Chondrocyte (in vitro differentiated cells): Measurements from ENCODE around the gene NT5E. TPM values are rescaled to one million over a fixed set of nuclear protein-coding genes. Genes with fewer than 3 reads are reported as not detected.
A peak's percentile ranks its signal among the peaks of the same experiment; 100 is the strongest.

Experiments used
- DNase-seq: peaks from one replicate; pipeline ENCODE4 v3.0.0; 2021; ENCODE audit warnings: mixed read lengths, low spot score
- H3K27ac Mint-ChIP-seq: one replicate; pipeline ENCODE4 v1.8.0; 2021; ENCODE audit warnings: mild to moderate bottlenecking, moderate library complexity, mixed read lengths; ENCODE audit not compliant: unreplicated experiment
- H3K27me3 Mint-ChIP-seq: 2 replicates; pipeline ENCODE4 v1.8.0; 2021; ENCODE audit warnings: low read depth, mixed read lengths
- H3K36me3 Mint-ChIP-seq: 2 replicates; pipeline ENCODE4 v1.8.0; 2021; ENCODE audit warnings: low read depth, mixed read lengths
- H3K4me1 Mint-ChIP-seq: 2 replicates; pipeline ENCODE4 v1.8.0; 2021; ENCODE audit warnings: low read depth, mild to moderate bottlenecking, mixed read lengths
- H3K4me3 Mint-ChIP-seq: one replicate; pipeline ENCODE4 v1.8.0; 2021; ENCODE audit warnings: mild to moderate bottlenecking, moderate library complexity, mixed read lengths; ENCODE audit not compliant: unreplicated experiment
- H3K9me3 Mint-ChIP-seq: 2 replicates; pipeline ENCODE4 v1.8.0; 2021; ENCODE audit warnings: low read depth, mixed read lengths
- CTCF ChIP-seq: fragments of 200-600 bp; sonication (generic); IDR thresholded peaks from 2 replicates; pipeline ENCODE4 v1.5.0; 2021; ENCODE audit warnings: antibody characterized with exemption, mild to moderate bottlenecking, moderate library complexity
- total RNA-seq: library from RNA; stranded (reverse); gene quantifications from 3 replicates; pipeline ENCODE4 v1.2.1, GENCODE V29; 2021

The NT5E gene
- total RNA-seq, 1 donor from 2014 or later: 49.0 TPM

- Mint-ChIP-seq H3K27ac (peak overlapping the region; percentile 33), H3K4me3 (no peak overlapping the region), H3K36me3 (peaks cover 1% of the 10 kb centered on the region), H3K9me3 (no peaks in the 10 kb centered on the region), H3K27me3 (no peaks in the 10 kb centered on the region), H3K4me1 (peaks cover 67% of the 10 kb centered on the region)
- TF ChIP-seq CTCF: no peak
- no peak for DNase-seq
Measured at GRCh38 chr6:85468326-85468725, 18.4 kb downstream of the NT5E start.

GRCh38 chr6:85469276-85470022, 19.6 kb downstream of the NT5E start:
- Mint-ChIP-seq H3K9me3 (no peaks in the 10 kb centered on the region), H3K27me3 (no peaks in the 10 kb centered on the region), H3K4me3 (no peak overlapping the region), H3K4me1 (peaks cover 63% of the 10 kb centered on the region), H3K27ac (peak overlapping the region; percentile 82), H3K36me3 (peaks cover 1% of the 10 kb centered on the region)
- DNase-seq: no peak
- TF ChIP-seq CTCF: no peak

GRCh38 chr6:85470023-85470410, 20.1 kb downstream of the NT5E start:
- no peak for TF ChIP-seq CTCF
- Mint-ChIP-seq H3K9me3 (no peaks in the 10 kb centered on the region), H3K4me3 (no peak overlapping the region), H3K36me3 (peaks cover 1% of the 10 kb centered on the region), H3K4me1 (peaks cover 57% of the 10 kb centered on the region), H3K27ac (peak overlapping the region; percentile 14), H3K27me3 (no peaks in the 10 kb centered on the region)
- no peak for DNase-seq

GRCh38 chr6:85472744-85473143, 22.9 kb downstream of the NT5E start:
- peak overlapping the region; percentile 85 for H3K27ac Mint-ChIP-seq

GRCh38 chr6:85473748-85474147, 23.9 kb downstream of the NT5E start:
- peaks cover 10% of the 10 kb centered on the region for H3K36me3 Mint-ChIP-seq

More at GRCh38 chr6:85472744-85473143, 22.9 kb downstream of the NT5E start:
- DNase-seq: no peak
- peaks cover 4% of the 10 kb centered on the region for H3K9me3 Mint-ChIP-seq
- H3K36me3 Mint-ChIP-seq: peaks cover 10% of the 10 kb centered on the region
- no peaks in the 10 kb centered on the region for H3K27me3 Mint-ChIP-seq
- H3K4me1 Mint-ChIP-seq: peaks cover 47% of the 10 kb centered on the region
- TF ChIP-seq CTCF: no peak
- no peak overlapping the region for H3K4me3 Mint-ChIP-seq

More at GRCh38 chr6:85473748-85474147, 23.9 kb downstream of the NT5E start:
- H3K9me3 Mint-ChIP-seq: peaks cover 4% of the 10 kb centered on the region
- DNase-seq: no peak
- no peak for TF ChIP-seq CTCF
- H3K27ac Mint-ChIP-seq: peak overlapping the region; percentile 85
- H3K4me1 Mint-ChIP-seq: peaks cover 39% of the 10 kb centered on the region
- H3K4me3 Mint-ChIP-seq: no peak overlapping the region
- no peaks in the 10 kb centered on the region for H3K27me3 Mint-ChIP-seq
